Measurements from ENCODE around the gene CAP1. TPM values are rescaled to one million over a fixed set of nuclear protein-coding genes. Genes with fewer than 3 reads are reported as not detected.

The CAP1 gene
- total and polyA plus RNA-seq, 2 donors (not counting 3 experiments of a cell fraction or from before 2014, with no cell fraction given): 191 to 427 TPM

DNA sequence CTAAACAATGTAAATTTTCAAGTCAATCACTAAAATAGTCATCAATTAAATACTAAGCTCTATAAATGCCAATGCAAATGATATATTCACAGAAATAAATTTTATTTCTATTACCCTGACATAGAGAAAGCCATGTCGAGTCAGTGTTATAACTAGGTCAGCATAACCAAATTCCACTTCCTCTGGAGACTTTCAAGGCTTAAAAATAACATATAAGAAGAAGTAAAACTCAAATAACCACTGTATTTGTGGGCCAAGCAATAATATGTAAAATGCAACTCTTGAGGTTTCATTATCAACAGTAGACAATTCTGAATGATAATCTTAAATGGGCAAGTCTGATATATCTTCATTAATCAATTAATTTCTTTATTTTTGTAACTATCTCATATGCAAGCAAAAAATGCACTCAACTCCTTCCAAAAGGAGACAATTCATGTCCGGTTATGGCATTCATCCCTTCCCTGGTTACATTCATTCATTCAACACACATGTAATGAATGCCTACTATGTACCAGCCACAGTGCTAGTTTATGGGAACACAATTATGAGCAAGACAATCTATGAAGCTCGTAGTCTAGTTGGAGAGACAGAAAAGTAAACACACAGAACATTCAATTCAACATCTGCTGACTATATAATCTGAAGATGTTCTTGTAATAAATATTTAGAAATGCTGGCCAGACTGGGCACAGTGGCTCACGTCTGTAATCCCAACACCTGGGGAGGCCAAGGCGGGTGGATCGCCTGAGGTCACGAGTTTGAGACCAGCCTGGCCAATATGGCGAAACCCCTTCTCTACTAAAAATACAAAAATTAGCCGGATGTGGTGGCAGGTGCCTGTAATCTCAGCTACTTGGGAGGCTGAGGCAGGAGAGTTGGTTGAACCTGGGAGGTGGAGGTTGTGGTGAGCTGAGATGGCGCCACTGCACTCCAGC is 37.1 kb upstream of the CAP1 start:
- intact Hi-C loops (cut with micrococcal nuclease): no loop called here
- Histone ChIP-seq H3K36me3 (ENCODE audit: control insufficient read depth in 2 of 2, extremely low read depth in 1 of 2, insufficient read depth in 2 of 2, low read length in 2 of 2) (no peaks in the 10 kb centered on the region), H3K9ac (replicated peaks; ENCODE audit: extremely low read depth, insufficient read depth, low read length) (no peak overlapping the region), H3K4me1 (ENCODE audit: control insufficient read depth, extremely low read depth, insufficient read depth, low read length) (no peaks in the 10 kb centered on the region), H3K9me3 (replicated peaks; ENCODE audit: control insufficient read depth, insufficient read depth, low read length) (no peaks in the 10 kb centered on the region), H4K20me1 (replicated peaks; ENCODE audit: control insufficient read depth, extremely low read depth, insufficient read depth, low read length) (no peaks in the 10 kb centered on the region), H3K4me3 (replicated peaks in 1 of 3; ENCODE audit: insufficient read depth in 1 of 3, low read depth in 1 of 3, low read length in 3 of 3) (no peak overlapping the region), H3K27ac (ENCODE audit: insufficient read depth, low read depth, low read length) (no peak overlapping the region), H2AFZ (ENCODE audit: low read depth, low read length) (no peak overlapping the region), H3K9me1 (replicated peaks; ENCODE audit: control insufficient read depth, extremely low read depth, insufficient read depth, low read length) (no peaks in the 10 kb centered on the region), H3K79me2 (ENCODE audit: control insufficient read depth, insufficient read depth, low read length) (no peaks in the 10 kb centered on the region), H3K4me2 (ENCODE audit: insufficient read depth, low read length) (no peak overlapping the region), H3K27me3 (ENCODE audit: control insufficient read depth in 2 of 2, insufficient read depth in 2 of 2, low read length in 2 of 2) (no peaks in the 10 kb centered on the region)
- DNase-seq (ENCODE audit: low read depth, low spot score) (no peak), FAIRE-seq (no peak)
- BruUV-seq (replicated peaks): no TSS peak
- dilution Hi-C loops (cut with MboI; ENCODE audit: extremely low pct_ligation_motif_present, low sequenced_read_pairs): no loop called here
- POLR2A ChIA-PET: no interaction called here
- TF ChIP-seq, protein P1, sequence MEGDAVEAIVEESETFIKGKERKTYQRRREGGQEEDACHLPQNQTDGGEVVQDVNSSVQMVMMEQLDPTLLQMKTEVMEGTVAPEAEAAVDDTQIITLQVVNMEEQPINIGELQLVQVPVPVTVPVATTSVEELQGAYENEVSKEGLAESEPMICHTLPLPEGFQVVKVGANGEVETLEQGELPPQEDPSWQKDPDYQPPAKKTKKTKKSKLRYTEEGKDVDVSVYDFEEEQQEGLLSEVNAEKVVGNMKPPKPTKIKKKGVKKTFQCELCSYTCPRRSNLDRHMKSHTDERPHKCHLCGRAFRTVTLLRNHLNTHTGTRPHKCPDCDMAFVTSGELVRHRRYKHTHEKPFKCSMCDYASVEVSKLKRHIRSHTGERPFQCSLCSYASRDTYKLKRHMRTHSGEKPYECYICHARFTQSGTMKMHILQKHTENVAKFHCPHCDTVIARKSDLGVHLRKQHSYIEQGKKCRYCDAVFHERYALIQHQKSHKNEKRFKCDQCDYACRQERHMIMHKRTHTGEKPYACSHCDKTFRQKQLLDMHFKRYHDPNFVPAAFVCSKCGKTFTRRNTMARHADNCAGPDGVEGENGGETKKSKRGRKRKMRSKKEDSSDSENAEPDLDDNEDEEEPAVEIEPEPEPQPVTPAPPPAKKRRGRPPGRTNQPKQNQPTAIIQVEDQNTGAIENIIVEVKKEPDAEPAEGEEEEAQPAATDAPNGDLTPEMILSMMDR (IDR thresholded peaks at IDR 0.05; ENCODE audit: extremely low read depth in 1 of 2, insufficient read depth in 1 of 2, low read depth in 1 of 2, low read length in 2 of 2): no peak
- TF ChIP-seq POLR2A (IDR thresholded peaks at IDR 0.05; ENCODE audit: low read depth, low read length) (no peak), EZH2 (IDR thresholded peaks at IDR 0.05; ENCODE audit: borderline replicate concordance, low read depth, low read length, severe bottlenecking) (no peak), JUN (IDR thresholded peaks at IDR 0.05; ENCODE audit: borderline replicate concordance, insufficient read depth, insufficient read length, low read depth) (no peak), GATA2 (IDR thresholded peaks at IDR 0.05; ENCODE audit: insufficient read depth, insufficient read length, low read depth, low read length) (no peak), POLR2AphosphoS5 (IDR thresholded peaks at IDR 0.05; ENCODE audit: insufficient read depth, low read depth, low read length) (no peak), MAX (IDR thresholded peaks at IDR 0.05; ENCODE audit: insufficient read depth, insufficient read length) (no peak), MYC (IDR thresholded peaks at IDR 0.05; ENCODE audit: low read depth, low read length) (no peak), FOS (IDR thresholded peaks at IDR 0.05; ENCODE audit: borderline replicate concordance, insufficient read depth, low read length) (no peak)
- CTCF ChIA-PET: interaction anchor here (1.0 kb wide), 1 partner anchor 29 kb away, joined by 3 read pairs; no protein-coding TSS in a partner anchor
